BE2C (cell line): Measurements from ENCODE around the gene CPNE1.

Experiments used
- DNase-seq: peaks from one replicate; pipeline ENCODE4 v3.0.0-alpha.2; 2020
- H3K27me3 ChIP-seq: fragments of 250-450 bp; sonication (Bioruptor Pico); 2 replicates; pipeline ENCODE4 v1.5.1; 2020; ENCODE audit warnings: mild to moderate bottlenecking
- H3K36me3 ChIP-seq: fragments of 250-450 bp; sonication (Bioruptor Pico); 2 replicates; pipeline ENCODE4 v1.5.1; 2020; ENCODE audit warnings: mild to moderate bottlenecking
- H3K4me1 ChIP-seq: fragments of 250-450 bp; sonication (Bioruptor Pico); 2 replicates; pipeline ENCODE4 v1.5.1; 2020
- H3K4me3 ChIP-seq: 2 replicates; pipeline ENCODE4 v1.5.1; 2011; ENCODE audit warnings: low read depth, low read length
- H3K9me3 ChIP-seq: fragments of 250-450 bp; sonication (Bioruptor Pico); 2 replicates; pipeline ENCODE4 v1.5.1; 2020
- TF ChIP-seq, protein P1 (sequence below): IDR thresholded peaks from 2 replicates; pipeline ENCODE4 v1.5.1; 2012; ENCODE audit warnings: mild to moderate bottlenecking, low read depth, low read length

The CPNE1 gene

DNA sequence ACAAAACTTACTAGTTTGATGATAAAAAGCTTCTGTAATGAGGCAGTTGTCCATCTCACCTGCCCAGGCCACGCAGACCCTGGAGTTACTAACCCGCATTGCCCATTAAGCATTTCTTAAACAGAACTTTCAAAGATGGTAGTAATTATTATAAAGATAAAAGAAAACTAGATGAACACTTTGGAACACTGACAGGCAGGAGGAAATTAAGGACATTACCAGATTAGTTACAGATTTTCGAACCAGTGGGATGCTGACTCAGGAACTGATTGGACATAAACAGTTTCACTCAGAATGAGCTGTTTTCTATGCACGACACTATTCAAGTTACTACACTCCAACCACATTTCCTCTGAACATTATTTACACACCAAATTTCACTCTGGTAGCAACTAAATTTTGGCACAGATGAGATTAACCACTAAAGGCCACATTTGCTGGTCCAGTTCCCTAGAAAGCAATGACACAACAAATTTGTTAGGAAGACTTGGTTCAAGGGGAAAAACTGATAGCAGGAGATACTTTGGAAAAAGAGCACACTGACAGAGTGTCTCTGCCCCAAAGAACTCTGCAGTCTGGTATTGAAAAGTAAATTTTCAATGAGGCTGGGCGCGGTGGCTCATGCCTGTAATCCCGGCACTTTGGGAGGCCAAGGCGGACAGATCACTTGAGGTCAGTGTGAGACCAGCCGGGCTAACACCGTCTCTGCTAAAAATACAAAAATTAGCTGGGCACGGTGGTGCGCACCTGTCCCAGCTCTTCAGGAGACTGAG is 37.5 kb upstream of the CPNE1 start:
- no peaks in the 10 kb centered on the region for H3K9me3 ChIP-seq
- H3K36me3 ChIP-seq = peaks cover 62% of the 10 kb centered on the region
- no peaks in the 10 kb centered on the region for H3K27me3 ChIP-seq
- DNase-seq = no peak
- no peak overlapping the region for H3K4me3 ChIP-seq
- TF ChIP-seq, protein P1, sequence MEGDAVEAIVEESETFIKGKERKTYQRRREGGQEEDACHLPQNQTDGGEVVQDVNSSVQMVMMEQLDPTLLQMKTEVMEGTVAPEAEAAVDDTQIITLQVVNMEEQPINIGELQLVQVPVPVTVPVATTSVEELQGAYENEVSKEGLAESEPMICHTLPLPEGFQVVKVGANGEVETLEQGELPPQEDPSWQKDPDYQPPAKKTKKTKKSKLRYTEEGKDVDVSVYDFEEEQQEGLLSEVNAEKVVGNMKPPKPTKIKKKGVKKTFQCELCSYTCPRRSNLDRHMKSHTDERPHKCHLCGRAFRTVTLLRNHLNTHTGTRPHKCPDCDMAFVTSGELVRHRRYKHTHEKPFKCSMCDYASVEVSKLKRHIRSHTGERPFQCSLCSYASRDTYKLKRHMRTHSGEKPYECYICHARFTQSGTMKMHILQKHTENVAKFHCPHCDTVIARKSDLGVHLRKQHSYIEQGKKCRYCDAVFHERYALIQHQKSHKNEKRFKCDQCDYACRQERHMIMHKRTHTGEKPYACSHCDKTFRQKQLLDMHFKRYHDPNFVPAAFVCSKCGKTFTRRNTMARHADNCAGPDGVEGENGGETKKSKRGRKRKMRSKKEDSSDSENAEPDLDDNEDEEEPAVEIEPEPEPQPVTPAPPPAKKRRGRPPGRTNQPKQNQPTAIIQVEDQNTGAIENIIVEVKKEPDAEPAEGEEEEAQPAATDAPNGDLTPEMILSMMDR = no peak
- no peaks in the 10 kb centered on the region for H3K4me1 ChIP-seq

DNA sequence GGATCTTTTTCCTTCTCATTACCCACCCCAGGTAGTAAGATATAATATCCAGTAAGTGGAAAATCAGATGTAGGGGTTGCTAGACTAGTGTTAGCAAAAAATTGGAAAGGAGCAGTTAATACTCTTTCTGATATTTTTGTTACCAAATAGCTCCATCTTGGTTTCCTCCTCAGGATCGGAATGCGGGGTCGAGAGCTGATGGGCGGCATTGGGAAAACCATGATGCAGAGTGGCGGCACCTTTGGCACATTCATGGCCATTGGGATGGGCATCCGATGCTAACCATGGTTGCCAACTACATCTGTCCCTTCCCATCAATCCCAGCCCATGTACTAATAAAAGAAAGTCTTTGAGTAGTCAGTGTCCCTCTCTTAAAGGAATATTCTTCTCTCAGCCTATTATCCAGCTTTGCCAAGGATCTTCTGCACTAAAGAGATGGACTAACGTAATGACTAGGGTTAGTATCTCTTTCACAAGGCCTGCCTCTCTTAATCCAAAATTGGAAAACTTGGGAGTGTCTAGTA is 36.0 kb upstream of the CPNE1 start:
- no peaks in the 10 kb centered on the region for H3K9me3 ChIP-seq
- H3K4me1 ChIP-seq = no peaks in the 10 kb centered on the region
- no peak overlapping the region; the same call in 1 of the 2 replicates for H3K4me3 ChIP-seq
- TF ChIP-seq, protein P1 = no peak
- DNase-seq = no peak
- no peaks in the 10 kb centered on the region for H3K27me3 ChIP-seq
- H3K36me3 ChIP-seq = peaks cover 48% of the 10 kb centered on the region

DNA sequence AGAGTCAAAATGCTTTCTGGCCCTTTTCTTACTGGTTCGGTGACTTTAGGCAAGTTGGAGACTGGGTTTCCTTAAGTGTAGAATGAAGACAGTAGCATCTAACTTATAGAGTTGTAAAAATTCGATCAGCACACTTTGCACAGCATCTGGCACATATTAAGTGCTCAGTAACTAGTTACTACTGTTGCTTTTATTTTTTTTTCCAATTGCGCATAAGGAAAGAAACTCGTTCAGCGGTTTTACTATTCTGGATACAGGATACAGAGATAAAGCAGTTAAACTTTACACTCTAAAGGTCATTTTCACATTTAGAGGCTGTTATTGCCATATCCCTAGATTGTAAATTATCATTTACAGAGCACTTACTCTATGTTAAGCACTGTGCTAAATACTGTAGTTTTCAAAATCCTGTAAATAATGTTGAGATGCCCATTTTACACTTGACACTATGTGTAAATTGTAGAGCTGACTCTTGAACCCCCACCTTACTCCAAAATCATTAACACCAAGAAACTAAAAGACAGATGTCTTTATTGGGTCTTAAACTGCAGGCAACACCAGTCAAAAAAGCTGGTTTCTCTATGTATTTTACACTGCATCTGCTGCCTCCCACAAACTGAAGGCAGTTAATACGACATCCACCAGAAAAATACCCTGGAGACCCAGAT is 35.4 kb upstream of the CPNE1 start:
- TF ChIP-seq, protein P1 = no peak
- Histone ChIP-seq H3K9me3 (no peaks in the 10 kb centered on the region), H3K4me1 (no peaks in the 10 kb centered on the region), H3K4me3 (peak overlapping the region; percentile 89), H3K36me3 (peaks cover 45% of the 10 kb centered on the region), H3K27me3 (no peaks in the 10 kb centered on the region)
- no peak for DNase-seq

DNA sequence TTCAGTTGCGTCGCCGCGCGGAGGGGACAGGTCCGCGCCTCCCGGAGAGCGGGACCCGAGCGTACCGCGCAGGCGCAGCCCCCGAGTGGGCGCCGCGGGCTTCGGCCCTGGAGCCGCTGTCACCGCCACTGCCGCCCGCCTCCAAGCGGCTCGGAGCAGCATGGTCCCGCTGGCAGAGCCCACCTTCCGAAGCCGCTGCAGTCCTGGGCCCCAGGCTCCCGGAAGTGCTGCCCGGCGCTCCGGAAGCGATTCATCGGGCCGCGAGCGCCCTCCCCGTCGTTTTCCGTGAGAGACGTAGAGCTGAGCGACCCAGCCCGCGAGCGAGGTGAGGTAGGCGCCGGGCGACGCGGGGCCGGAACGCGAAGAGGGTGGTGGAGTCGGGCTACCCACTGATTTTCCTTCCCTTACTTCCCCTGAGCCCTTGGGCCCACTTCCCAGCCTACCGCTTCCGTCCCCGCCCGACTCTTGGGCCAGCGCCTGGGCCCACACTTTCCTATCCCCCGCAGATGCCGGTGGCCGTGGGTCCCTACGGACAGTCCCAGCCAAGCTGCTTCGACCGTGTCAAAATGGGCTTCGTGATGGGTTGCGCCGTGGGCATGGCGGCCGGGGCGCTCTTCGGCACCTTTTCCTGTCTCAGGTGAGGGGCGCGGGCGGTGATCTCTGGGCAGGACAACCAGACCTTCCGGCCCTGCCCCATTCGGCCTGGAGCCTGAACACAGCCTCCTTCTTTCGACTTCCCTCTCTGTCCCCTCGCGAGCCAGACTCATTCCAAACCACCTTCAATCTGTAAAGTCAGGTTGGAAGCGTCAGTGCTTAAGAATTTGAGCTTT is 34.6 kb upstream of the CPNE1 start, which contains the start of the genes NFS1 and ROMO1:
NFS1 (minus strand) TSS at position 226 of the 830 bp plus-strand sequence; CDS start at position 162, 64 bp downstream.
ROMO1 (plus strand) TSS at position 279 of the 830 bp plus-strand sequence; CDS start at position 507, 228 bp downstream.
- H3K27me3 ChIP-seq = no peaks in the 10 kb centered on the region
- peaks cover 37% of the 10 kb centered on the region for H3K36me3 ChIP-seq
- peak; percentile 95 for DNase-seq
- TF ChIP-seq, protein P1 = peak; percentile 43
- H3K4me1 ChIP-seq = no peaks in the 10 kb centered on the region
- no peaks in the 10 kb centered on the region for H3K9me3 ChIP-seq
- peak within 1 kb of the TSS; percentile 89 for H3K4me3 ChIP-seq

DNA sequence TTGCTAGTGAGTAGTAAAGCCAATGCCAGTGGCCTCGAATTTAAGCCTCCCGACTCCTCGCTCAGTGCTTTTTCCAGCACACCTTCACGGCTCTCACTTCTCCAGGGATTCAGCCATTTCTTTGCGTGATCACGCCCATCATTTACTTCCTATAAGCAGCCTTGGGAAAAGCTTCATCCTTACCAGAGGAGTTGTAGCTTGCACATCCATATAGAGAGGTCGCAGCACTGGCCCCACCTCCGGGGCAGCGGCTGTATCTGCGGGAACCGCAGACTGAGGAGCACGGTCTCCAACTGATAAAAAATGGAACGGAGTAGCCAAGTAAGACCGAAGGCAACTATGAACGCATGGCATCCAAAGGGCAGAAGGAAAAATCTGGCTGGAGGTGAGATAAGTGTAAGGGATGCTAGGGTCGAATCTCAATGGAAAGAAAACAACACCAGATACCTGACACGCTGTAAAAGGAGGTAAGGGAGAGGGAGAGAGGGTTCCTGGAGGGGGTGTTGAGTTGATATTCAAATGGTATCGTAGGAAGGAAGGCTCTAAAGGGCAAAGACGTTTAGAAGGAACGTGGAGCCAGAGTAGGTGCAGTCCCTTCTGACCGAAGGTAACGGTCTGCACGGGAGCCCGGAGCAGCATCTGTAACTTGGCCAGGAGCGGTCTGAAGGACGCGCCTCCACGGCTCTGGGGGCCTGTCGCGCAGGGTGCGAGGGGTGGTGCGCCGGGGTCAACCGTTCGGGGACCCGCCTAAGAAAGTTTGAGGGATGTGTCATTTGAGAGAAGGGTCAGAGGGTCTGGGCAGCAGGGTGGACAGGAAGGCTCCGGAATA is 33.8 kb upstream of the CPNE1 start:
- Histone ChIP-seq H3K36me3 (peaks cover 29% of the 10 kb centered on the region), H3K27me3 (no peaks in the 10 kb centered on the region), H3K4me3 (peak overlapping the region; percentile 89), H3K4me1 (no peaks in the 10 kb centered on the region), H3K9me3 (no peaks in the 10 kb centered on the region)
- TF ChIP-seq, protein P1 = no peak
- peak; percentile 43 for DNase-seq
